ENCODE data around the gene HMGCS1. TPM values are rescaled to one million over a fixed set of nuclear protein-coding genes. Genes with fewer than 3 reads are reported as not detected.

HMGCS1 gene
- total RNA-seq (58.9 TPM), polyA plus RNA-seq (10 to 100 TPM in 1 of 4 donors, 1 to 10 TPM in 3; 5.4 to 11.8 (median 7.3) TPM)

- Mint-ChIP-seq H3K9me3 (peaks cover 0 to 2% (median 0%) of the 10 kb centered on the region in 7 donors), H3K27me3 (no peaks in the 10 kb centered on the region), H3K36me3 (no peaks in the 10 kb centered on the region), H3K4me3 (peak within 1 kb of the TSS; percentile 80 to 97 (median 92)), H3K27ac (peak within 1 kb of the TSS; percentile 97 to 98 (median 97)), H3K4me1 (peaks cover 14 to 35% (median 31%) of the 10 kb centered on the region in 4 donors)
- DNase-seq (peak; percentile 98 to 100 (median 99)), ATAC-seq (ENCODE audit: low read depth in 2 of 2) (peak; percentile 90 to 91)
- no peaks in the 10 kb centered on the region for H3K27me3 ChIP-seq (ENCODE audit: control insufficient read depth, insufficient read depth, low read length)
- no peaks in the 10 kb centered on the region for H3K36me3 ChIP-seq (ENCODE audit: control insufficient read depth, insufficient read depth, low read length)
- peak within 1 kb of the TSS; percentile 98 for H3K27ac ChIP-seq (ENCODE audit: insufficient read depth, low read length, poor library complexity, severe bottlenecking)
- peaks cover 14% of the 10 kb centered on the region for H3K4me1 ChIP-seq (ENCODE audit: control insufficient read depth, insufficient read depth, low read length, poor library complexity, severe bottlenecking)
- H3K9me3 ChIP-seq (ENCODE audit: control insufficient read depth in 2 of 2, low read length in 2 of 2), result no peaks in the 10 kb centered on the region
- H3K4me3 ChIP-seq (ENCODE audit: low read depth, low read length), result peak within 1 kb of the TSS; percentile 93
Observed at GRCh38 chr5:43313035-43313853, at the start of gene HMGCS1. TSS of gene HMGCS1 (minus strand) at chr5:43313412. CDS start at chr5:43298965, 14,447 bp downstream.

GRCh38 chr5:43358726-43359125 is 45.5 kb upstream of the HMGCS1 start:
- no peaks in the 10 kb centered on the region for H3K27me3 ChIP-seq (ENCODE audit: control insufficient read depth, insufficient read depth, low read length)
- no peak overlapping the region for H3K4me3 ChIP-seq (ENCODE audit: low read depth, low read length)
- H3K27ac ChIP-seq (ENCODE audit: insufficient read depth, low read length, poor library complexity, severe bottlenecking), result no peak overlapping the region
- no peak overlapping the region for H3K4me3 Mint-ChIP-seq
- peaks cover 0 to 32% (median 7%) of the 10 kb centered on the region in 7 donors for H3K9me3 Mint-ChIP-seq
- no peaks in the 10 kb centered on the region for H3K36me3 ChIP-seq (ENCODE audit: control insufficient read depth, insufficient read depth, low read length)
- peaks cover 7 to 8% of the 10 kb centered on the region in 2 experiments for H3K9me3 ChIP-seq (ENCODE audit: control insufficient read depth in 2 of 2, low read length in 2 of 2)
- no peak for DNase-seq
- H3K27ac Mint-ChIP-seq, result no peak overlapping the region
- no peak for ATAC-seq (ENCODE audit: low read depth in 2 of 2)
- no peaks in the 10 kb centered on the region for H3K27me3 Mint-ChIP-seq
- no peaks in the 10 kb centered on the region for H3K4me1 Mint-ChIP-seq
- peaks cover 10% of the 10 kb centered on the region for H3K36me3 Mint-ChIP-seq
- H3K4me1 ChIP-seq (ENCODE audit: control insufficient read depth, insufficient read depth, low read length, poor library complexity, severe bottlenecking), result no peaks in the 10 kb centered on the region

- Histone ChIP-seq H3K27me3 (ENCODE audit: control insufficient read depth, insufficient read depth, low read length) (no peaks in the 10 kb centered on the region), H3K4me3 (ENCODE audit: low read depth, low read length) (no peak overlapping the region), H3K9me3 (ENCODE audit: control insufficient read depth in 2 of 2, low read length in 2 of 2) (peaks cover 7 to 8% of the 10 kb centered on the region in 2 experiments), H3K36me3 (ENCODE audit: control insufficient read depth, insufficient read depth, low read length) (no peaks in the 10 kb centered on the region), H3K27ac (ENCODE audit: insufficient read depth, low read length, poor library complexity, severe bottlenecking) (no peak overlapping the region), H3K4me1 (ENCODE audit: control insufficient read depth, insufficient read depth, low read length, poor library complexity, severe bottlenecking) (no peaks in the 10 kb centered on the region)
- DNase-seq, result no peak
- H3K9me3 Mint-ChIP-seq, result peaks cover 0 to 32% (median 7%) of the 10 kb centered on the region in 7 donors
- H3K27me3 Mint-ChIP-seq, result no peaks in the 10 kb centered on the region
- no peak overlapping the region for H3K4me3 Mint-ChIP-seq
- ATAC-seq (ENCODE audit: low read depth in 2 of 2), result no peak
- H3K27ac Mint-ChIP-seq, result no peak overlapping the region
- peaks cover 10% of the 10 kb centered on the region for H3K36me3 Mint-ChIP-seq
- no peaks in the 10 kb centered on the region for H3K4me1 Mint-ChIP-seq
Observed at GRCh38 chr5:43358301-43358700, 45.1 kb upstream of the HMGCS1 start.

- no peaks in the 10 kb centered on the region for H3K27me3 Mint-ChIP-seq
- H3K4me3 Mint-ChIP-seq, result no peak overlapping the region
- H3K36me3 Mint-ChIP-seq, result peaks cover 10% of the 10 kb centered on the region
- no peaks in the 10 kb centered on the region for H3K4me1 Mint-ChIP-seq
- Histone ChIP-seq H3K27ac (ENCODE audit: insufficient read depth, low read length, poor library complexity, severe bottlenecking) (no peak overlapping the region), H3K36me3 (ENCODE audit: control insufficient read depth, insufficient read depth, low read length) (no peaks in the 10 kb centered on the region), H3K4me1 (ENCODE audit: control insufficient read depth, insufficient read depth, low read length, poor library complexity, severe bottlenecking) (no peaks in the 10 kb centered on the region), H3K9me3 (ENCODE audit: control insufficient read depth in 2 of 2, low read length in 2 of 2) (peaks cover 7 to 8% of the 10 kb centered on the region in 2 experiments), H3K27me3 (ENCODE audit: control insufficient read depth, insufficient read depth, low read length) (no peaks in the 10 kb centered on the region), H3K4me3 (ENCODE audit: low read depth, low read length) (no peak overlapping the region)
- ATAC-seq (ENCODE audit: low read depth in 2 of 2), result no peak
- no peak overlapping the region for H3K27ac Mint-ChIP-seq
- DNase-seq, result no peak
- peaks cover 0 to 32% (median 7%) of the 10 kb centered on the region in 7 donors for H3K9me3 Mint-ChIP-seq
Observed at GRCh38 chr5:43357878-43358281, 44.7 kb upstream of the HMGCS1 start.

GRCh38 chr5:43357067-43357466 is 43.9 kb upstream of the HMGCS1 start:
- no peaks in the 10 kb centered on the region for H3K4me1 ChIP-seq (ENCODE audit: control insufficient read depth, insufficient read depth, low read length, poor library complexity, severe bottlenecking)
- no peaks in the 10 kb centered on the region for H3K36me3 ChIP-seq (ENCODE audit: control insufficient read depth, insufficient read depth, low read length)
- no peak for ATAC-seq (ENCODE audit: low read depth in 2 of 2)
- no peak overlapping the region for H3K4me3 ChIP-seq (ENCODE audit: low read depth, low read length)
- Mint-ChIP-seq H3K36me3 (peaks cover 9% of the 10 kb centered on the region), H3K4me1 (no peaks in the 10 kb centered on the region), H3K27me3 (no peaks in the 10 kb centered on the region), H3K27ac (no peak overlapping the region), H3K4me3 (no peak overlapping the region), H3K9me3 (peaks cover 0 to 32% (median 7%) of the 10 kb centered on the region in 7 donors)
- peaks cover 7 to 8% of the 10 kb centered on the region in 2 experiments for H3K9me3 ChIP-seq (ENCODE audit: control insufficient read depth in 2 of 2, low read length in 2 of 2)
- no peak overlapping the region for H3K27ac ChIP-seq (ENCODE audit: insufficient read depth, low read length, poor library complexity, severe bottlenecking)
- no peak for DNase-seq
- H3K27me3 ChIP-seq (ENCODE audit: control insufficient read depth, insufficient read depth, low read length), result no peaks in the 10 kb centered on the region

GRCh38 chr5:43354774-43355173 is 41.6 kb upstream of the HMGCS1 start:
- H3K27me3 ChIP-seq (ENCODE audit: control insufficient read depth, insufficient read depth, low read length), result no peaks in the 10 kb centered on the region
- H3K4me3 Mint-ChIP-seq, result no peak overlapping the region
- no peak overlapping the region for H3K27ac Mint-ChIP-seq
- no peaks in the 10 kb centered on the region for H3K4me1 ChIP-seq (ENCODE audit: control insufficient read depth, insufficient read depth, low read length, poor library complexity, severe bottlenecking)
- peaks cover 5% of the 10 kb centered on the region for H3K36me3 Mint-ChIP-seq
- H3K9me3 Mint-ChIP-seq, result peaks cover 0 to 12% (median 4%) of the 10 kb centered on the region in 7 donors
- peaks cover 0 to 4% of the 10 kb centered on the region in 2 experiments for H3K9me3 ChIP-seq (ENCODE audit: control insufficient read depth in 2 of 2, low read length in 2 of 2)
- H3K4me1 Mint-ChIP-seq, result no peaks in the 10 kb centered on the region
- no peak overlapping the region for H3K27ac ChIP-seq (ENCODE audit: insufficient read depth, low read length, poor library complexity, severe bottlenecking)
- no peaks in the 10 kb centered on the region for H3K27me3 Mint-ChIP-seq
- H3K36me3 ChIP-seq (ENCODE audit: control insufficient read depth, insufficient read depth, low read length), result no peaks in the 10 kb centered on the region
- DNase-seq, result no peak
- no peak overlapping the region for H3K4me3 ChIP-seq (ENCODE audit: low read depth, low read length)
- ATAC-seq (ENCODE audit: low read depth in 2 of 2), result no peak

GRCh38 chr5:43353668-43354067 is 40.5 kb upstream of the HMGCS1 start:
- Histone ChIP-seq H3K27me3 (ENCODE audit: control insufficient read depth, insufficient read depth, low read length) (no peaks in the 10 kb centered on the region), H3K9me3 (ENCODE audit: control insufficient read depth in 2 of 2, low read length in 2 of 2) (no peaks in the 10 kb centered on the region), H3K27ac (ENCODE audit: insufficient read depth, low read length, poor library complexity, severe bottlenecking) (no peak overlapping the region), H3K4me1 (ENCODE audit: control insufficient read depth, insufficient read depth, low read length, poor library complexity, severe bottlenecking) (no peaks in the 10 kb centered on the region), H3K4me3 (ENCODE audit: low read depth, low read length) (no peak overlapping the region), H3K36me3 (ENCODE audit: control insufficient read depth, insufficient read depth, low read length) (no peaks in the 10 kb centered on the region)
- no peaks in the 10 kb centered on the region for H3K36me3 Mint-ChIP-seq
- DNase-seq (no peak), ATAC-seq (ENCODE audit: low read depth in 2 of 2) (no peak)
- peaks cover 6% of the 10 kb centered on the region for H3K27me3 Mint-ChIP-seq
- no peak overlapping the region for H3K4me3 Mint-ChIP-seq
- H3K27ac Mint-ChIP-seq, result no peak overlapping the region
- no peaks in the 10 kb centered on the region for H3K4me1 Mint-ChIP-seq
- peaks cover 0 to 7% (median 1%) of the 10 kb centered on the region in 7 donors for H3K9me3 Mint-ChIP-seq
